ENCODE data around the gene LGALS9B.
"Not testable (repeated sequence)": the region's sequence is repeated elsewhere in the genome, so short reads cannot be mapped to it uniquely, and the experiment has no call there.

Gene LGALS9B

GRCh38 chr17:20475137-20475831 is 7.9 kb upstream of the LGALS9B start:
- not testable (repeated sequence) for DNase-seq (ENCODE audit: extremely low read depth, low read depth); H3K4me3 ChIP-seq (replicated peaks; ENCODE audit: low read depth, low read length)

GRCh38 chr17:20474081-20474480 is 6.7 kb upstream of the LGALS9B start:
- H3K4me3 ChIP-seq (replicated peaks; ENCODE audit: low read depth, low read length); DNase-seq (ENCODE audit: extremely low read depth, low read depth): not testable (repeated sequence)

GRCh38 chr17:20469946-20470345 is 2.6 kb upstream of the LGALS9B start:
- H3K4me3 ChIP-seq (replicated peaks; ENCODE audit: low read depth, low read length); DNase-seq (ENCODE audit: extremely low read depth, low read depth): not testable (repeated sequence)

GRCh38 chr17:20469107-20469506 is 1.8 kb upstream of the LGALS9B start:
- DNase-seq (ENCODE audit: extremely low read depth, low read depth): not testable (repeated sequence)

DNA sequence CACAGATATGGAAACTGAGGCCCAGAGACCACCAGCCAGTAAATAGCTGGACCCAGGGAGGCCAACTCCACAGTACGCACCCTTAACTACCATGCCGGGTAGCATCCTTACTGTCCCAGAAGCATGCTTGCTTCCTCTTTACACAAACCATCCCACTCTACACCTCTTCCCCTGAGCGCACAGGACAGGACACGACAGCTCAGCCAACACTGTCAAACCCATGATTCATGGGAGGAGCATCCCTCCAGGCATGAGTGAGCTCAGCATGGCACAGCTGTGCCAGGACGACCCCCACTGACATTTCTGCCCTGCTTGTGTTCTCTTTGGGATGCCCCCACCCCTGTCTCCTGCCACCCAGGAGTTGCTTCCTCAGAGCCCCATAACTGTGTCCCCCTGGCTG is 340 bp downstream of the LGALS9B start:
- DNase-seq (ENCODE audit: extremely low read depth, low read depth); H3K4me3 ChIP-seq (replicated peaks; ENCODE audit: low read depth, low read length): not testable (repeated sequence)

More at GRCh38 chr17:20469107-20469506, 1.8 kb upstream of the LGALS9B start:
- H3K4me3 ChIP-seq (replicated peaks; ENCODE audit: low read depth, low read length): not testable (repeated sequence)

DNA sequence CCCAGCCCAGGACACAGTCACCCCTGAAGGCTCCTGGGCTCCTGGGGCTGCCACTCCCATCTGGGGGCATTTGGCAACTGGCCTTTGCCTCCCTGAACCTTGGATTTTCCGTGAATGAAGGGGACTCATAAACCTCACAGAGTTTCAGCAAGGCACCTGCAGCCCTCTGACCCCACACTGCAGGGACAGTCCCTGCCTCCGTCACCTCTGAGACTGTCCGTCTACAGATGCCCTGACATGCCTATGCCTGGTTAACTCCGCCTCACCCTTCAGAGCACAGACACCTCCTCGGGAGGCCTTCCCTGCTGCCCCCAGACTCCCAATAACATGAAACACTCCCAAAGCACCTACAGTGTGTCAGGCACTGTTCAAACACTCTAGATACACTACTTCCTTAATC is 786 bp downstream of the LGALS9B start:
- not testable (repeated sequence) for H3K4me3 ChIP-seq (replicated peaks; ENCODE audit: low read depth, low read length); DNase-seq (ENCODE audit: extremely low read depth, low read depth)

GRCh38 chr17:20465535-20465934 is 1.8 kb downstream of the LGALS9B start:
- H3K4me3 ChIP-seq (replicated peaks; ENCODE audit: low read depth, low read length); DNase-seq (ENCODE audit: extremely low read depth, low read depth): not testable (repeated sequence)

- not testable (repeated sequence) for DNase-seq (ENCODE audit: extremely low read depth, low read depth); H3K4me3 ChIP-seq (replicated peaks; ENCODE audit: low read depth, low read length)
These were observed 2.4 kb downstream of the LGALS9B start for GRCh38 chr17:20464854-20465414.

- H3K4me3 ChIP-seq (replicated peaks; ENCODE audit: low read depth, low read length); DNase-seq (ENCODE audit: extremely low read depth, low read depth): not testable (repeated sequence)
These were observed 5.2 kb downstream of the LGALS9B start for GRCh38 chr17:20462158-20462557.

DNA sequence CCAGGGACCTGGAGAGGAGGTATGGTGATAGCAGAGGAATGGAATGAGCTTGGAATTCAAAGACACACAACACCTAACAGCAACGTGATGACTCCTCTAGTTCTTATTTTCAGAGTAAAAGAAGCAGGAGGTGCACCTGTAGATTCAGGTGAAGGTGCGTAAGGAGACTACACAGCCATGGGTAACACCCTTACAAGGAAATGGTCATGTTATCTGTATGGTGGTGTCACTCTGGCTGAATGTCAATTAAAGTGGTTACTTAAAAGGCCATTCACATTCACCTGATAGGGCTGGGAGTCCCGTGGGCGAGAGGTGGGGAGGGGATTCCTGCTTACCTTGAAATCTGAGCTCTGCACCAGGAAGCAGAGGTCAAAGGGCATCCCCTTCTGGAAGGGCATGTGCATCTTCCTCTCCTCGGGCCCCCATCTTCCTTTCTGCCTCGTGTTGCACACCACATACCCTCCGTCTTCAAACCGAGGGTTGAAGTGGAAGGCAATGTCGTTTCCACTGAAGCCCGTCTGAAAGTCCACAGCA is 9.4 kb downstream of the LGALS9B start:
- DNase-seq (ENCODE audit: extremely low read depth, low read depth); H3K4me3 ChIP-seq (replicated peaks; ENCODE audit: low read depth, low read length): not testable (repeated sequence)

DNA sequence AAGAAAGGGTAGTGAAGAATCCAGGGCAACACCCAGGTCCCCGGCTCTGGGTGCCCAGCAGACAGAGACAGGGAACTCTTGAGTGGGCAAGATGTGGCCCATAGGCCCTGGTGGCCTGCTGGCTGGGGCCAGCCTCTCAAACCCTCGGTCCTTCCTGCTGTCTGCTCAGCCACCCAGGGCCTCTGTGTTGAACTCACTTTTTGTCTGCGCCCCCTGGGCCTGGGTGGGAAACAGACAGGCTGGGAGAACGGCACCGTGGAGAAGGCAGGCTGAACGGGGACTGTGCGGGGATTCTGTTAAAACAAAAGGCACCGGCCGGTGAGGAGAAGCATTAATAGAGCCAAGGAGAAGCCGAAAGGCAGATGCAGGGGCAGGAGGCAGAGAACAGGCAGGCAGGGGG is 12.2 kb downstream of the LGALS9B start:
- DNase-seq (ENCODE audit: extremely low read depth, low read depth); H3K4me3 ChIP-seq (replicated peaks; ENCODE audit: low read depth, low read length): not testable (repeated sequence)

GRCh38 chr17:20453820-20454434 is 13.4 kb downstream of the LGALS9B start:
- not testable (repeated sequence) for H3K4me3 ChIP-seq (replicated peaks; ENCODE audit: low read depth, low read length); DNase-seq (ENCODE audit: extremely low read depth, low read depth)

DNA sequence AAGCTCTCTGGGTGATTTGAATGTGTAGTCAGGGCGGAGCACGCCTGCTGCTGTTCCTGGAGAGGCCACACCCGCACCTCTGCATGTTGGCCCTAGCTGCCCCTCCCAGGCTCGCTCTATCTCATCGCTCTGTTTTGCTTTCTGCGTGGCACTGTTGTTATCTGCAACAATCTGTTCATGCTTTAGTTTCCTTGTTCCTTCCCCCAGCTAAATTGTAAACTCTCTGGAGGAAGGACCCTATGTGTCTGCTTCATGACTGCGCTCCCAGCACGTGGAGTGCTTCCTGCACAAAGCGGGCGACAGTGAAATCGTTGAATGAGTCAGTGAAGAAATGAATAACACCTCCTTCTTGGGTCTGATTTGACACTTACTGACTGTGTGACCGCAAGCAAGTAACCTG is 16.5 kb downstream of the LGALS9B start:
- DNase-seq (ENCODE audit: extremely low read depth, low read depth); H3K4me3 ChIP-seq (replicated peaks; ENCODE audit: low read depth, low read length): not testable (repeated sequence)

GRCh38 chr17:20447534-20448321 is 19.6 kb downstream of the LGALS9B start:
- DNase-seq (ENCODE audit: extremely low read depth, low read depth); H3K4me3 ChIP-seq (replicated peaks; ENCODE audit: low read depth, low read length): not testable (repeated sequence)

DNA sequence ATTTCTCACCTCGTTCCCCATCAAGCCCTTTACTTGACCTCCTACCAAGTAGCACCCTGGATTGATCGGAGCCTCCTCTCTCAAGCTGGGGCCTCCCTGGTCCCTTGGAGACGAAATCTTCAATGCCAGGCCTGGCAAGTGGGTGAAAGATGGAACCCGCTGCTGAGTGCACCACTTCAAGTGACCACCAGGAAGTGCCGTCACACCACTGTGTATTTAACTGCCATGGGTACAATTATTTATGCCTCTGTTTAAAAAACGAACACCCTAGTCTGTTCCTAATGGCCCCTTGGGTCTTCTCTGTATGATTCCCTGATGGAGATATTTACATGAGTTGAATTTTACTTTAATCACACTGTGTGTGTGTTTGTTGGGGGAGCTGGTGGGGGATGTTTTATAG is 20.4 kb downstream of the LGALS9B start:
- DNase-seq (ENCODE audit: extremely low read depth, low read depth); H3K4me3 ChIP-seq (replicated peaks; ENCODE audit: low read depth, low read length): not testable (repeated sequence)

- not testable (repeated sequence) for DNase-seq (ENCODE audit: extremely low read depth, low read depth); H3K4me3 ChIP-seq (replicated peaks; ENCODE audit: low read depth, low read length)
These were observed 22.6 kb downstream of the LGALS9B start for GRCh38 chr17:20444581-20445236.

DNA sequence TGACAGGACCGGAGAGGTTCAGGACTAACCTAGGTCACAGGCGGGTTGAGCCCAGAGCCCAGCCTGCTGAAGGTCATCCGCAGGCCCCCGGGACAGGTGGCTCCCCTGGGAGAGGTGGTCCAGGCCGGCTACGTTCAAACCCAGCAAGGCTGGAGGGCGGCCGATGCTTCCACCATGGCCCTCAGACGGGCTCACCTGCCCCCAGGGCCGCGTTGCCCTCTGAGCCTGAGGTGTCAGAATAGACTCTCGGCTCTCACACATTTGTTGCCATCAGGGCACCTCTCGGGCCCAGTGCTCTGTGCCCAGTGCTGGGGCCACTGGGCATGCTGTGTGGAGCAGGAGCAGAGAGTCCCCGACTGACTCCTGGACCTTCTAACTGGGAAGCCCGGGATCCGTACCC is 23.2 kb downstream of the LGALS9B start:
- DNase-seq (ENCODE audit: extremely low read depth, low read depth); H3K4me3 ChIP-seq (replicated peaks; ENCODE audit: low read depth, low read length): not testable (repeated sequence)

GRCh38 chr17:20443632-20444031 is 23.7 kb downstream of the LGALS9B start:
- not testable (repeated sequence) for H3K4me3 ChIP-seq (replicated peaks; ENCODE audit: low read depth, low read length); DNase-seq (ENCODE audit: extremely low read depth, low read depth)
